ENCODE results near the gene MEAK7. TPM values are rescaled to one million over a fixed set of nuclear protein-coding genes. Genes with fewer than 3 reads are reported as not detected.

The MEAK7 gene
- total RNA-seq, 1 donor from 2014 or later = 28.1 TPM

GRCh38 chr16:84545114-84545737, 40.8 kb upstream of the MEAK7 start:
- H3K4me3 Mint-ChIP-seq (ENCODE audit: unreplicated experiment) = no peak overlapping the region
- TF ChIP-seq CTCF (IDR thresholded peaks at IDR 0.05) = no peak
- H3K36me3 Mint-ChIP-seq (ENCODE audit: unreplicated experiment) = no peaks in the 10 kb centered on the region
- H3K4me1 Mint-ChIP-seq (ENCODE audit: unreplicated experiment) = peaks cover 59% of the 10 kb centered on the region
- H3K9me3 Mint-ChIP-seq (ENCODE audit: unreplicated experiment) = no peaks in the 10 kb centered on the region
- no peak overlapping the region for H3K27ac Mint-ChIP-seq (ENCODE audit: unreplicated experiment)
- no peaks in the 10 kb centered on the region for H3K27me3 Mint-ChIP-seq (ENCODE audit: unreplicated experiment)
- no peak for DNase-seq (ENCODE audit: extremely low spot score, unreplicated experiment)

GRCh38 chr16:84544031-84544773, 39.7 kb upstream of the MEAK7 start:
- Mint-ChIP-seq H3K9me3 (ENCODE audit: unreplicated experiment) (no peaks in the 10 kb centered on the region), H3K36me3 (ENCODE audit: unreplicated experiment) (no peaks in the 10 kb centered on the region), H3K4me3 (ENCODE audit: unreplicated experiment) (no peak overlapping the region), H3K4me1 (ENCODE audit: unreplicated experiment) (peaks cover 60% of the 10 kb centered on the region), H3K27me3 (ENCODE audit: unreplicated experiment) (no peaks in the 10 kb centered on the region), H3K27ac (ENCODE audit: unreplicated experiment) (peak overlapping the region; percentile 25)
- TF ChIP-seq CTCF (IDR thresholded peaks at IDR 0.05) = no peak
- DNase-seq (ENCODE audit: extremely low spot score, unreplicated experiment) = no peak

- Mint-ChIP-seq H3K27me3 (ENCODE audit: unreplicated experiment) (no peaks in the 10 kb centered on the region), H3K36me3 (ENCODE audit: unreplicated experiment) (no peaks in the 10 kb centered on the region), H3K4me1 (ENCODE audit: unreplicated experiment) (peaks cover 61% of the 10 kb centered on the region), H3K27ac (ENCODE audit: unreplicated experiment) (peak overlapping the region; percentile 47), H3K9me3 (ENCODE audit: unreplicated experiment) (no peaks in the 10 kb centered on the region), H3K4me3 (ENCODE audit: unreplicated experiment) (no peak overlapping the region)
- TF ChIP-seq CTCF (IDR thresholded peaks at IDR 0.05) = no peak
- DNase-seq (ENCODE audit: extremely low spot score, unreplicated experiment) = no peak
Observed at GRCh38 chr16:84543253-84543652, 38.8 kb upstream of the MEAK7 start.

GRCh38 chr16:84541999-84542817, 37.7 kb upstream of the MEAK7 start:
- H3K36me3 Mint-ChIP-seq (ENCODE audit: unreplicated experiment) = no peaks in the 10 kb centered on the region
- peaks cover 66% of the 10 kb centered on the region for H3K4me1 Mint-ChIP-seq (ENCODE audit: unreplicated experiment)
- no peaks in the 10 kb centered on the region for H3K9me3 Mint-ChIP-seq (ENCODE audit: unreplicated experiment)
- no peak for TF ChIP-seq CTCF (IDR thresholded peaks at IDR 0.05)
- peak overlapping the region; percentile 34 for H3K4me3 Mint-ChIP-seq (ENCODE audit: unreplicated experiment)
- DNase-seq (ENCODE audit: extremely low spot score, unreplicated experiment) = no peak
- no peaks in the 10 kb centered on the region for H3K27me3 Mint-ChIP-seq (ENCODE audit: unreplicated experiment)
- peak overlapping the region; percentile 59 for H3K27ac Mint-ChIP-seq (ENCODE audit: unreplicated experiment)

GRCh38 chr16:84540194-84540593, 35.7 kb upstream of the MEAK7 start:
- H3K27ac Mint-ChIP-seq (ENCODE audit: unreplicated experiment) = no peak overlapping the region
- H3K4me1 Mint-ChIP-seq (ENCODE audit: unreplicated experiment) = peaks cover 63% of the 10 kb centered on the region
- H3K27me3 Mint-ChIP-seq (ENCODE audit: unreplicated experiment) = no peaks in the 10 kb centered on the region
- H3K4me3 Mint-ChIP-seq (ENCODE audit: unreplicated experiment) = no peak overlapping the region
- no peaks in the 10 kb centered on the region for H3K9me3 Mint-ChIP-seq (ENCODE audit: unreplicated experiment)
- no peak for DNase-seq (ENCODE audit: extremely low spot score, unreplicated experiment)
- TF ChIP-seq CTCF (IDR thresholded peaks at IDR 0.05) = no peak
- H3K36me3 Mint-ChIP-seq (ENCODE audit: unreplicated experiment) = no peaks in the 10 kb centered on the region
